Measurements from ENCODE around the gene TM9SF1. TPM values are rescaled to one million over a fixed set of nuclear protein-coding genes. Genes with fewer than 3 reads are reported as not detected.

Gene TM9SF1
- total RNA-seq, 1 donor from 2014 or later, result 35.0 TPM

DNA sequence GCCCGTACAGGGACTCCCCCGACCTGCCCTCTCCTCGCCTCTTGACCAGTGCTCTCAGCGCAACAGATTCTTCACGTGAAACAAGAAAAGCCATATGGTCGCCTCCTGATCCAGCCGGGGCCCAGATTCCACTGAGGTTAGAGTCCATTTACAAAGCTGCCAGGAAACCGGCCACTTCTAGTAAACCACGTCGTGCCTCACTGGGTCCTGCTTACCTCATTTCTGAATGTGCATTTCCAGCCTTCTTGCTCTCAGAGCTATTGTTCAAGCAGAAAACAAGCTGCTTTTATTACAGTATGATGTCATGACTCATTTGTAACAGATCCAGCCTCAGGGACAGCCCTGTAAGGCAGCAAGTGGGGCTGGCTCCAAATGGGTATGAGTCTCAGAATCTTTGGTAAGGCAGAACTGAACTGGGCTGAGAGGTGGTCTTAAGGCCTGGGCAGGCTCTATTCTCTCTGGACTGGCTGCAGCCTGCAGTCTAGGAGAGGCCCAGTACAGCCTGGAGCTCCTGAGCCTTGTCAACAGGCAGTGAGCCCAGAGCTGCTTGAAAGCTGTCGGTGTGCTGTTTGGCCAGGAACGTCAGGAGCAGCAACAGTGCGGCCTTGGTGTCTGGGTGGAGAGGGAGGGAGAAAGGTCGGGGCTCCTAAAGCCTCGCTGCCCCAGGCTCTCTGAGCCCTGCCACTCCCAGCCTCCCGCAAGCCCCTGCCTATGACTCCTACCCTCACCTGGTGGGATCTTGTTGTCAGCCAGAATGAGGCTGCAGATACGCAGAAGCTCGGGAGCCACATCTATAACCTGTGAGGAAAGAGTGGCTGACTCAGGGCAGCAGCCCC, 15.1 kb downstream of the TM9SF1 start:
- no peaks in the 10 kb centered on the region for H3K36me3 Mint-ChIP-seq (ENCODE audit: unreplicated experiment)
- DNase-seq, result no peak
- H3K9me3 Mint-ChIP-seq (ENCODE audit: unreplicated experiment), result peaks cover 7% of the 10 kb centered on the region
- H3K27ac Mint-ChIP-seq (ENCODE audit: unreplicated experiment), result peak overlapping the region; percentile 78
- peaks cover 6% of the 10 kb centered on the region for H3K27me3 Mint-ChIP-seq (ENCODE audit: unreplicated experiment)
- H3K4me1 Mint-ChIP-seq (ENCODE audit: low read depth, unreplicated experiment), result peaks cover 8% of the 10 kb centered on the region
- TF ChIP-seq CTCF (IDR thresholded peaks at IDR 0.05; ENCODE audit: partially characterized antibody, unreplicated experiment), result no peak
- peak overlapping the region; percentile 30 for H3K4me3 Mint-ChIP-seq (ENCODE audit: unreplicated experiment)

GRCh38 chr14:24179294-24179960, 15.8 kb downstream of the TM9SF1 start:
- Mint-ChIP-seq H3K4me3 (ENCODE audit: unreplicated experiment) (peak overlapping the region; percentile 30), H3K27me3 (ENCODE audit: unreplicated experiment) (peaks cover 5% of the 10 kb centered on the region), H3K4me1 (ENCODE audit: low read depth, unreplicated experiment) (peaks cover 8% of the 10 kb centered on the region), H3K36me3 (ENCODE audit: unreplicated experiment) (no peaks in the 10 kb centered on the region), H3K9me3 (ENCODE audit: unreplicated experiment) (peaks cover 7% of the 10 kb centered on the region), H3K27ac (ENCODE audit: unreplicated experiment) (peak overlapping the region; percentile 78)
- no peak for TF ChIP-seq CTCF (IDR thresholded peaks at IDR 0.05; ENCODE audit: partially characterized antibody, unreplicated experiment)
- DNase-seq, result no peak

DNA sequence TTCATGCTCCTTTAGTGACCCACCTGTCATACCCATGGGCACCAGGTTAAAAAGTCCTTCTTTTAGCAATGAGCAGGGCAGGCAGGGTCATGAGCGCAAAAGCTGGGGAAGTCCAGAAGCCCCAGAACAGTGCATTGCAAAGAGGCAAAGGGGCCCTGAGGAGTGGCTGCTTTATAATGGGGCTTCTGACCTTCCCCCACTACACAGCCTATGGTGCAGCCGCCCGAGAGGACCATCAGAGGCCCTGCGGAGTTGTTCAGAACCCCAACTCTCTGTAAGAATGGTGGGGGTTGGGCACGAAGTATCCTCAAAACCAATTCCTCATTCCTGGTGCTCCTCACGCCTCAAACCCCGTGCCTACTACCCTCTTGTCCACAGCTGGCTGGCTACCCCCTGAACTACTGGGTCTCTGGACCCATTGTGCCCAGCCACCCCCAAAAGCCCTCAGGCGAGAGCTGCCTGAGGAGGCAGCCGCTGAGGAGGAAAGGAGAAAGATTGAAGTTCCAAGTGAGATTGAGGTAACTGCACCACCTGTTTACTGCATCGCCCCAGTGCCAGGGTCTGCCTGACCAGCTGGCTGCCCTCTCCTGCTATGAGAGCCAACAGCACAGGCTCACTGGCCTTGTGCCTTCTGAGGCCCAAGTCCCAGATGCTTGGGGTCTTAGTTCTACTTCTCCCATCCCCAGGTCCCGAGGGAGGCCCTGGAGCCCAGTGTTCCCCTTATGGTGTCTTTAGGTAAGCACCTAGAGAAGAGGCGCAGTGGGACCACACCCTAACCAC, 16.7 kb downstream of the TM9SF1 start:
- H3K27me3 Mint-ChIP-seq (ENCODE audit: unreplicated experiment), result peaks cover 5% of the 10 kb centered on the region
- no peaks in the 10 kb centered on the region for H3K36me3 Mint-ChIP-seq (ENCODE audit: unreplicated experiment)
- peaks cover 7% of the 10 kb centered on the region for H3K9me3 Mint-ChIP-seq (ENCODE audit: unreplicated experiment)
- H3K27ac Mint-ChIP-seq (ENCODE audit: unreplicated experiment), result peak overlapping the region; percentile 43
- H3K4me3 Mint-ChIP-seq (ENCODE audit: unreplicated experiment), result no peak overlapping the region
- DNase-seq, result no peak
- TF ChIP-seq CTCF (IDR thresholded peaks at IDR 0.05; ENCODE audit: partially characterized antibody, unreplicated experiment), result no peak
- H3K4me1 Mint-ChIP-seq (ENCODE audit: low read depth, unreplicated experiment), result peaks cover 8% of the 10 kb centered on the region

- TF ChIP-seq CTCF (IDR thresholded peaks at IDR 0.05; ENCODE audit: partially characterized antibody, unreplicated experiment), result no peak
- no peak overlapping the region for H3K4me3 Mint-ChIP-seq (ENCODE audit: unreplicated experiment)
- H3K27ac Mint-ChIP-seq (ENCODE audit: unreplicated experiment), result no peak overlapping the region
- no peak for DNase-seq
- peaks cover 7% of the 10 kb centered on the region for H3K9me3 Mint-ChIP-seq (ENCODE audit: unreplicated experiment)
- peaks cover 11% of the 10 kb centered on the region for H3K4me1 Mint-ChIP-seq (ENCODE audit: low read depth, unreplicated experiment)
- H3K36me3 Mint-ChIP-seq (ENCODE audit: unreplicated experiment), result no peaks in the 10 kb centered on the region
- H3K27me3 Mint-ChIP-seq (ENCODE audit: unreplicated experiment), result peaks cover 6% of the 10 kb centered on the region
These were observed 17.4 kb downstream of the TM9SF1 start for GRCh38 chr14:24177891-24178290.

All from glutamatergic neuron (in vitro differentiated cells).